Spleen (tissue), 11 donors: ENCODE data around the gene FCRLB. TPM values are rescaled to one million over a fixed set of nuclear protein-coding genes. Genes with fewer than 3 reads are reported as not detected.
"Not testable (repeated sequence)": the region's sequence is repeated elsewhere in the genome, so short reads cannot be mapped to it uniquely, and the experiment has no call there.

ENCODE experiments used
- DNase-seq: peaks from one replicate; pipeline ENCODE4 v3.0.0-alpha.2; 2020
- H3K27ac ChIP-seq, 8 donors: fragments of 200-600 bp; sonication (generic) in 7 of 8; 1 replicate in 4 of 8; 2 replicates in 4 of 8; pipeline versions ENCODE4 v1.5.0 to v1.8.0; 2016 to 2021; ENCODE audit warnings: inconsistent platforms in 4 of 8, mild to moderate bottlenecking in 4 of 8, moderate library complexity in 1 of 8
- H3K27me3 ChIP-seq, 7 donors: fragments of 200-600 bp; sonication (generic) in 6 of 7; replicated peaks in 1 of 7; 1 replicate in 4 of 7; 2 replicates in 3 of 7; pipeline versions ENCODE4 v1.5.0 to v1.8.0; 2016 to 2021; ENCODE audit warnings: inconsistent platforms in 3 of 7, mild to moderate bottlenecking in 1 of 7
- H3K36me3 ChIP-seq, 6 donors: fragments of 200-600 bp; sonication (generic) in 5 of 6; 1 replicate in 4 of 6; 2 replicates in 2 of 6; pipeline versions ENCODE4 v1.5.0 to v1.8.0; 2016 to 2021; ENCODE audit warnings: inconsistent platforms in 2 of 6
- H3K4me1 ChIP-seq, 6 donors: fragments of 200-600 bp; sonication (generic) in 5 of 6; 1 replicate in 3 of 6; 2 replicates in 3 of 6; pipeline versions ENCODE4 v1.5.0 to v1.8.0; 2016 to 2021; ENCODE audit warnings: inconsistent platforms in 3 of 6
- H3K4me3 ChIP-seq, 8 donors: fragments of 200-600 bp; sonication (generic) in 7 of 8; 1 replicate in 4 of 8; 2 replicates in 4 of 8; pipeline versions ENCODE4 v1.5.0 to v1.8.0; 2016 to 2021; ENCODE audit warnings: inconsistent platforms in 4 of 8, mild to moderate bottlenecking in 4 of 8, moderate library complexity in 2 of 8
- H3K9me3 ChIP-seq, 8 donors: fragments of 200-600 bp; sonication (generic) in 7 of 8; 1 replicate in 4 of 8; 2 replicates in 4 of 8; pipeline versions ENCODE4 v1.5.0 to v1.8.0; 2016 to 2021; ENCODE audit warnings: inconsistent platforms in 4 of 8
- CTCF ChIP-seq, 11 experiments: fragments of 200-600 bp in 7 of 11; fragments of 450-650 bp in 4 of 11; sonication (generic) in 4 of 11; IDR thresholded peaks in 8 of 11; conservative IDR thresholded peaks in 3 of 11; 1 replicate in 7 of 11; 2 replicates in 4 of 11; pipeline versions ENCODE4 v1.4.0 to v1.8.0; 2016 to 2021; ENCODE audit warnings: antibody characterized with exemption in 11 of 11, inconsistent platforms in 4 of 11, mild to moderate bottlenecking in 1 of 11
- POLR2A ChIP-seq, 3 donors: fragments of 450-650 bp; IDR thresholded peaks; one replicate each; pipeline ENCODE4 v1.5.1; 2017; ENCODE audit warnings: antibody characterized with exemption in 3 of 3, mild to moderate bottlenecking in 1 of 3
- POLR2AphosphoS5 ChIP-seq, 3 donors: sonication (generic); formaldehyde crosslinking; IDR thresholded peaks; one replicate each; pipeline ENCODE4 v1.5.1; 2017; ENCODE audit warnings: antibody characterized with exemption in 3 of 3
- WGBS, 5 donors: extraction: QIAGEN DNeasy Blood & Tissue Kit in 3 of 5; methylation state at CpG; one replicate each; pipeline versions ENCODE4 v1.1.5 to v1.1.7; 2013 to 2018; 5-methylcytosine and 5-hydroxymethylcytosine counted together
- intact Hi-C: fragments of 100-400 bp; cut with DNase I; formaldehyde crosslinking; loops from one replicate; pipeline ENCODE4 v1.15.0; 2023; ENCODE audit warnings: low total_unique reads
- polyA plus RNA-seq, 3 donors: library from polyadenylated mRNA; stranded (reverse); fragments of 200-250 nt; gene quantifications; one replicate each; pipeline ENCODE4 v1.2.1, GENCODE V29; 2013
- total RNA-seq, 7 donors: library from RNA; depleted of rRNA in 3 of 7; stranded (reverse); fragments of >200 nt in 3 of 7; fragmentation: NEBNext Ultra II Directional in 4 of 7; extraction: Animal tissue kit (Norgen Biotek cat#: 25700) in 4 of 7; gene quantifications; one replicate each; pipeline versions ENCODE4 v1.1.0 to v1.2.1, GENCODE V29; 2016 to 2021
- donor health status: healthy with polysubstance abuse.
- donor health status: DM: no; HTN: no; CAD: no; lungs with moderate emphysema.
- donor health status: DM: no; HTN: no; CAD: no.
- donor health status: Bipolar disorder and iron deficiency.
- donor health status: healthy.
- donor health status: DM: no; HTN: no; CAD: no.
- donor health status: DM: yes; HTN: yes; CAD: no.

Gene FCRLB
- total and polyA plus RNA-seq, 10 donors, result 1.2 to 4.3 (median 2.1) TPM

GRCh38 chr1:161691846-161692245 lies 29.5 kb upstream of the FCRLB start:
- Histone ChIP-seq H3K27me3 (peaks cover 0 to 57% (median 0%) of the 10 kb centered on the region in 7 donors), H3K4me3 (no peak overlapping the region), H3K9me3 (no peaks in the 10 kb centered on the region), H3K36me3 (no peaks in the 10 kb centered on the region), H3K4me1 (no peaks in the 10 kb centered on the region), H3K27ac (no peak overlapping the region)
- TF ChIP-seq POLR2AphosphoS5 (IDR thresholded peaks at IDR 0.05) (no peak), CTCF (IDR thresholded peaks at IDR 0.05 in 8 of 11, conservative IDR thresholded peaks at IDR 0.05 in 3 of 11) (no peak), POLR2A (IDR thresholded peaks at IDR 0.05) (no peak)
- intact Hi-C loops, result no loop called here
- WGBS, 5 donors, result 75 to 85% (median 81%) methylated on average over 3 of the region's 3 CpGs
- no peak for DNase-seq

GRCh38 chr1:161693020-161693712 lies 28.2 kb upstream of the FCRLB start:
- H3K4me3 ChIP-seq, intact Hi-C loops, DNase-seq, H3K27ac ChIP-seq, H3K36me3 ChIP-seq, H3K9me3 ChIP-seq, H3K4me1 ChIP-seq: not testable (repeated sequence)
- peaks cover 0 to 47% (median 0%) of the 10 kb centered on the region in 7 donors for H3K27me3 ChIP-seq
- WGBS, 5 donors, result 81 to 96% (median 90%) methylated on average over 5 to 14 of the region's 14 CpGs

GRCh38 chr1:161698302-161698701 lies 23.0 kb upstream of the FCRLB start:
- intact Hi-C loops, H3K4me1 ChIP-seq, H3K27ac ChIP-seq, H3K36me3 ChIP-seq, H3K9me3 ChIP-seq, DNase-seq, H3K4me3 ChIP-seq: not testable (repeated sequence)
- peaks cover 0 to 17% (median 0%) of the 10 kb centered on the region in 7 donors for H3K27me3 ChIP-seq
- WGBS, 5 donors, result 82 to 96% (median 91%) methylated on average over 2 of the region's 2 CpGs

- DNase-seq, result no peak
Observed at GRCh38 chr1:161702250-161702649, 19.1 kb upstream of the FCRLB start.

More at GRCh38 chr1:161702250-161702649, 19.1 kb upstream of the FCRLB start:
- H3K27me3 ChIP-seq, result peaks cover 0 to 3% (median 0%) of the 10 kb centered on the region in 7 donors
- no peaks in the 10 kb centered on the region for H3K36me3 ChIP-seq
- intact Hi-C loops, result no loop called here
- H3K9me3 ChIP-seq, result no peaks in the 10 kb centered on the region
- WGBS, 5 donors, result 88 to 95% (median 90%) methylated on average over 8 of the region's 8 CpGs
- peaks cover 0 to 19% (median 13%) of the 10 kb centered on the region in 6 donors for H3K4me1 ChIP-seq
- TF ChIP-seq CTCF (IDR thresholded peaks at IDR 0.05 in 8 of 11, conservative IDR thresholded peaks at IDR 0.05 in 3 of 11) (no peak), POLR2AphosphoS5 (IDR thresholded peaks at IDR 0.05) (no peak), POLR2A (IDR thresholded peaks at IDR 0.05) (no peak)
- H3K27ac ChIP-seq, result no peak overlapping the region
- H3K4me3 ChIP-seq, result no peak overlapping the region
